NB4 (cell line): ENCODE data around the gene LRFN3.

Source experiments
- POLR2A ChIP-seq: IDR thresholded peaks from 2 replicates; pipeline ENCODE4 v1.6.1; 2011; ENCODE audit warnings: mild to moderate bottlenecking; ENCODE audit not compliant: insufficient read length; ENCODE audit errors: extremely low read depth
- TF ChIP-seq, protein P1 (sequence below): IDR thresholded peaks from one replicate; pipeline ENCODE4 v1.5.1; 2012; ENCODE audit warnings: low read depth, low read length
- TF ChIP-seq, protein P2 (sequence below): IDR thresholded peaks from 2 replicates; pipeline ENCODE4 v1.6.1; 2011; ENCODE audit warnings: low read depth, low read length

DNA sequence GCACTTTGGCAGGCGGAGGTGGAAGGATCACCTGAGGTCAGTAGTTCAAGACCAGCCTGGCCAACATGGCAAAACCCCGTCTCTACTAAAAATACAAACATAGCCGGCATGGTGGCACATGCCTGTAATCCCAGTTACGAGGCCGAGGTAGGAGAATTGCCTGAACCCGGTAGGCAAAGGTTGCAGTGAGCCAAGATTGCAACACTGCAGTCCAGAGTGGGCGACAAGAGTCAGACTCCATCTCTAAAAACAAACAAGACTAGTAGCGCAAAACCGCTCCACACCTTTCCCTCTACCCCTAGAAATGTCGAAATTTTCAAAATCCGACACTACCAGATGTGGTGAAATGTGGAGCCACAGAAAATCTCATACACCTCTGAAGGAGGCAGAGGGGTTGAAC lies 16.9 kb upstream of the LRFN3 start:
- no peak for TF ChIP-seq POLR2A
- TF ChIP-seq, protein P1, sequence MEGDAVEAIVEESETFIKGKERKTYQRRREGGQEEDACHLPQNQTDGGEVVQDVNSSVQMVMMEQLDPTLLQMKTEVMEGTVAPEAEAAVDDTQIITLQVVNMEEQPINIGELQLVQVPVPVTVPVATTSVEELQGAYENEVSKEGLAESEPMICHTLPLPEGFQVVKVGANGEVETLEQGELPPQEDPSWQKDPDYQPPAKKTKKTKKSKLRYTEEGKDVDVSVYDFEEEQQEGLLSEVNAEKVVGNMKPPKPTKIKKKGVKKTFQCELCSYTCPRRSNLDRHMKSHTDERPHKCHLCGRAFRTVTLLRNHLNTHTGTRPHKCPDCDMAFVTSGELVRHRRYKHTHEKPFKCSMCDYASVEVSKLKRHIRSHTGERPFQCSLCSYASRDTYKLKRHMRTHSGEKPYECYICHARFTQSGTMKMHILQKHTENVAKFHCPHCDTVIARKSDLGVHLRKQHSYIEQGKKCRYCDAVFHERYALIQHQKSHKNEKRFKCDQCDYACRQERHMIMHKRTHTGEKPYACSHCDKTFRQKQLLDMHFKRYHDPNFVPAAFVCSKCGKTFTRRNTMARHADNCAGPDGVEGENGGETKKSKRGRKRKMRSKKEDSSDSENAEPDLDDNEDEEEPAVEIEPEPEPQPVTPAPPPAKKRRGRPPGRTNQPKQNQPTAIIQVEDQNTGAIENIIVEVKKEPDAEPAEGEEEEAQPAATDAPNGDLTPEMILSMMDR: no peak
- TF ChIP-seq, protein P2, sequence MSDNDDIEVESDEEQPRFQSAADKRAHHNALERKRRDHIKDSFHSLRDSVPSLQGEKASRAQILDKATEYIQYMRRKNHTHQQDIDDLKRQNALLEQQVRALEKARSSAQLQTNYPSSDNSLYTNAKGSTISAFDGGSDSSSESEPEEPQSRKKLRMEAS: no peak
